ENCODE results near the gene PPP2R2B. TPM values are rescaled to one million over a fixed set of nuclear protein-coding genes. Genes with fewer than 3 reads are reported as not detected.

Gene PPP2R2B
- total RNA-seq, 4 donors from 2014 or later: 0.20 to 1.9 (median 1.3) TPM

DNA sequence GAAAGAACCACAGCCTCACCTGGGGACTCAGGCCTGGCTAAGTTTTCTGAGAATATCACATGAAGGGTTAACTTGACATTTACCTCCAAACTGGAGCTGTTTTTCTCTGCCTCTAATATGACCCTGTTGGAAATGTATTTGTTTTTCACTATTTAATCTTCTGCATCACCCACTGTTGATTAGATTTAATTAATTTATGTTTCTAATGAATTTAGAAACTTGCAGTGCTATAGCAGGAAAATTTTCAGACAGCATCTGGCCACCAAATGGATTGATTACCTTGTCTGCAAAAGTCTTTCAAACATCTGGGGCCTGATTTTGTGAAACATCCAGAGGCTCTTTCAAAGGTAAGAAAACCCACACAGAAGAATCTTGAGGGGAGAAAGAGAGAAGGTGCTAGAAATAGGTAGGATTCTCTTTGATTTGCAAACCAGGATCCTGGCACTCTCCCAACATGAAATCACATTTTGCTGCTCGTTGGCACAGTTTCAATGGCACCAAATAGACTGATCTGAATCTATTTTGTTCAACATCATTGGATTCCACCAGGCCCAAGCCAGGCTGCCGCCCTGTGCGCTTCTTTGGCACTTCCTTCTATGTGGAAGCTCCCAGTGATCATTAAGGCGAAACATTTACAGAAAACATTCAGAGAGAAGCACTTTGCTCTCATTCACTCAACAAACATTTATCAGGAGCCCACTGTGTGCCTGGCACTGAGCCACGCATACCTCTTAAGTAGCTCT is 157.3 kb downstream of the PPP2R2B start:
- intact Hi-C loops (cut with DNase I; ENCODE audit: low total_unique reads): no loop called here
- H3K36me3 ChIP-seq: no peaks in the 10 kb centered on the region
- no peaks in the 10 kb centered on the region for H3K9me3 ChIP-seq
- WGBS, 2 donors (ENCODE audit: low coverage in 1 of 2): 50 to 68% methylated on average over 2 to 5 of the region's 5 CpGs
- H3K4me3 ChIP-seq: no peak overlapping the region
- DNase-seq: no peak
- H3K27ac ChIP-seq: no peak overlapping the region
- H3K27me3 ChIP-seq: no peaks in the 10 kb centered on the region
- H3K4me1 ChIP-seq: no peaks in the 10 kb centered on the region
- TF ChIP-seq, protein P1, sequence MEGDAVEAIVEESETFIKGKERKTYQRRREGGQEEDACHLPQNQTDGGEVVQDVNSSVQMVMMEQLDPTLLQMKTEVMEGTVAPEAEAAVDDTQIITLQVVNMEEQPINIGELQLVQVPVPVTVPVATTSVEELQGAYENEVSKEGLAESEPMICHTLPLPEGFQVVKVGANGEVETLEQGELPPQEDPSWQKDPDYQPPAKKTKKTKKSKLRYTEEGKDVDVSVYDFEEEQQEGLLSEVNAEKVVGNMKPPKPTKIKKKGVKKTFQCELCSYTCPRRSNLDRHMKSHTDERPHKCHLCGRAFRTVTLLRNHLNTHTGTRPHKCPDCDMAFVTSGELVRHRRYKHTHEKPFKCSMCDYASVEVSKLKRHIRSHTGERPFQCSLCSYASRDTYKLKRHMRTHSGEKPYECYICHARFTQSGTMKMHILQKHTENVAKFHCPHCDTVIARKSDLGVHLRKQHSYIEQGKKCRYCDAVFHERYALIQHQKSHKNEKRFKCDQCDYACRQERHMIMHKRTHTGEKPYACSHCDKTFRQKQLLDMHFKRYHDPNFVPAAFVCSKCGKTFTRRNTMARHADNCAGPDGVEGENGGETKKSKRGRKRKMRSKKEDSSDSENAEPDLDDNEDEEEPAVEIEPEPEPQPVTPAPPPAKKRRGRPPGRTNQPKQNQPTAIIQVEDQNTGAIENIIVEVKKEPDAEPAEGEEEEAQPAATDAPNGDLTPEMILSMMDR (IDR thresholded peaks at IDR 0.05): no peak
- no peak for TF ChIP-seq EP300 (IDR thresholded peaks at IDR 0.05; ENCODE audit: low read depth)
- in situ Hi-C loops (cut with MboI; ENCODE audit: low pct_ligation_motif_present in 1 of 4, low pct_unique_long_range_greater_than_20kb in 1 of 4, low sequenced_read_pairs in 3 of 4): no loop called here

- intact Hi-C loops (cut with DNase I; ENCODE audit: low total_unique reads) (no loop called here), in situ Hi-C loops (cut with MboI; ENCODE audit: low pct_ligation_motif_present in 1 of 4, low pct_unique_long_range_greater_than_20kb in 1 of 4, low sequenced_read_pairs in 3 of 4) (no loop called here)
- no peaks in the 10 kb centered on the region for H3K36me3 ChIP-seq
- no peaks in the 10 kb centered on the region for H3K9me3 ChIP-seq
- no peak overlapping the region for H3K27ac ChIP-seq
- H3K4me1 ChIP-seq: no peaks in the 10 kb centered on the region
- 40 to 63% methylated on average over 1 of the region's 1 CpG for WGBS, 2 donors (ENCODE audit: low coverage in 1 of 2)
- TF ChIP-seq, protein P1 (IDR thresholded peaks at IDR 0.05): no peak
- TF ChIP-seq EP300 (IDR thresholded peaks at IDR 0.05; ENCODE audit: low read depth) (no peak), POLR2AphosphoS5 (IDR thresholded peaks at IDR 0.05) (no peak), POLR2A (IDR thresholded peaks at IDR 0.05) (no peak)
- no peaks in the 10 kb centered on the region for H3K27me3 ChIP-seq
- H3K4me3 ChIP-seq: no peak overlapping the region
- no peak for DNase-seq
Measured at GRCh38 chr5:146720107-146720506, 158.4 kb downstream of the PPP2R2B start.

DNA sequence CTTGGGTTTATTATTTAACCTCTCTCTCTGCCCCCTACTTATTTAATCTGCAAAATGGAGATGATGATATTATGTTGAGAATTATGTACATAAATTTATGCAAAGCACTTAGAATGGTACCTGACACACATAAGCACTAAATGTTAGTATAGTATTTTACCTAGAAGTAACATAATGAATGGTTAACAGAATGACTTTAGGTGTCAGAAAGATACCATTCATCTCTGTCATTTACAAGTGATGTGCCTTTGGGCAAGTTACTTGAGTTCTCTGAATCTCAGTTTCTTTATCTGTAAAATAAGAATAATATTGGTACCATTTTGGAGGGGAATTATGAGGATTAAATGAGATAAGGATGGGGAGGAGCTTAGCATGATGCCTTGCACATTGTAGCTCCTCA is 159.4 kb downstream of the PPP2R2B start:
- Histone ChIP-seq H3K4me1 (no peaks in the 10 kb centered on the region), H3K27me3 (no peaks in the 10 kb centered on the region), H3K27ac (no peak overlapping the region), H3K9me3 (no peaks in the 10 kb centered on the region), H3K36me3 (no peaks in the 10 kb centered on the region), H3K4me3 (no peak overlapping the region)
- in situ Hi-C loops (cut with MboI; ENCODE audit: low pct_ligation_motif_present in 1 of 4, low pct_unique_long_range_greater_than_20kb in 1 of 4, low sequenced_read_pairs in 3 of 4) (no loop called here), intact Hi-C loops (cut with DNase I; ENCODE audit: low total_unique reads) (no loop called here)
- DNase-seq: no peak
- TF ChIP-seq POLR2A (IDR thresholded peaks at IDR 0.05) (no peak), POLR2AphosphoS5 (IDR thresholded peaks at IDR 0.05) (no peak), EP300 (IDR thresholded peaks at IDR 0.05; ENCODE audit: low read depth) (no peak)
- TF ChIP-seq, protein P1 (IDR thresholded peaks at IDR 0.05): no peak

DNA sequence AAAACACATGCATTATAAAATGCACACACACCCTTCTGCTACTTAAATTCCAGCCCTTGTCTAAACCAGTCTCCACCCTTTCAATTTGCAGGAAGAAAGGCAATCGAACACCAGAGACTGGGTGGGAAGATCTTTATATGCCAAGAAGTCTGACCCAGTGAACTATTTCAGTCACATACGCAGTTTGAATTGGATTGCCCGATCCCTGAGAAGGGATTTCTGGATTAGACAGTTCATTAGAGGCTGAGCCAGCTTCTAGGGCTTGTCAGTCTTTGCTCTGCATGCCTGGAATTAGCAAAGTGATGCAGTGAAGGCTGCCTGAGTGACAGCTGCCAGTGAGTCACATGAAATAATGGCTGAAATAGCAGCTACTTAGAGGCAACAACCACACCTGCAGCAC is 159.9 kb downstream of the PPP2R2B start:
- in situ Hi-C loops (cut with MboI; ENCODE audit: low pct_ligation_motif_present in 1 of 4, low pct_unique_long_range_greater_than_20kb in 1 of 4, low sequenced_read_pairs in 3 of 4) (no loop called here), intact Hi-C loops (cut with DNase I; ENCODE audit: low total_unique reads) (no loop called here)
- no peak for TF ChIP-seq EP300 (IDR thresholded peaks at IDR 0.05; ENCODE audit: low read depth)
- TF ChIP-seq POLR2A (IDR thresholded peaks at IDR 0.05): no peak
- TF ChIP-seq POLR2AphosphoS5 (IDR thresholded peaks at IDR 0.05): no peak
- TF ChIP-seq, protein P1 (IDR thresholded peaks at IDR 0.05): no peak
- DNase-seq: no peak
- Histone ChIP-seq H3K27me3 (no peaks in the 10 kb centered on the region), H3K36me3 (no peaks in the 10 kb centered on the region), H3K9me3 (no peaks in the 10 kb centered on the region), H3K27ac (no peak overlapping the region), H3K4me1 (no peaks in the 10 kb centered on the region), H3K4me3 (no peak overlapping the region)
- 37 to 53% methylated on average over 3 of the region's 3 CpGs for WGBS, 2 donors (ENCODE audit: low coverage in 1 of 2)

Measured in transverse colon (tissue), 4 donors.